Gastroesophageal sphincter (tissue), 3 donors: ENCODE measurements around the gene REEP6.

Source experiments
- POLR2AphosphoS5 ChIP-seq: sonication (generic); formaldehyde crosslinking; IDR thresholded peaks from one replicate; pipeline ENCODE4 v1.6.1; 2017; ENCODE audit warnings: antibody characterized with exemption
- TF ChIP-seq, protein P1 (sequence below), 4 experiments: fragments of 200-600 bp in 2 of 4; fragments of 450-650 bp in 2 of 4; sonication (generic) in 1 of 4; IDR thresholded peaks; one replicate each; pipeline ENCODE4 v1.5.1; 2017 to 2019; ENCODE audit warnings: antibody characterized with exemption in 4 of 4, mild to moderate bottlenecking in 2 of 4, moderate library complexity in 2 of 4

DNA sequence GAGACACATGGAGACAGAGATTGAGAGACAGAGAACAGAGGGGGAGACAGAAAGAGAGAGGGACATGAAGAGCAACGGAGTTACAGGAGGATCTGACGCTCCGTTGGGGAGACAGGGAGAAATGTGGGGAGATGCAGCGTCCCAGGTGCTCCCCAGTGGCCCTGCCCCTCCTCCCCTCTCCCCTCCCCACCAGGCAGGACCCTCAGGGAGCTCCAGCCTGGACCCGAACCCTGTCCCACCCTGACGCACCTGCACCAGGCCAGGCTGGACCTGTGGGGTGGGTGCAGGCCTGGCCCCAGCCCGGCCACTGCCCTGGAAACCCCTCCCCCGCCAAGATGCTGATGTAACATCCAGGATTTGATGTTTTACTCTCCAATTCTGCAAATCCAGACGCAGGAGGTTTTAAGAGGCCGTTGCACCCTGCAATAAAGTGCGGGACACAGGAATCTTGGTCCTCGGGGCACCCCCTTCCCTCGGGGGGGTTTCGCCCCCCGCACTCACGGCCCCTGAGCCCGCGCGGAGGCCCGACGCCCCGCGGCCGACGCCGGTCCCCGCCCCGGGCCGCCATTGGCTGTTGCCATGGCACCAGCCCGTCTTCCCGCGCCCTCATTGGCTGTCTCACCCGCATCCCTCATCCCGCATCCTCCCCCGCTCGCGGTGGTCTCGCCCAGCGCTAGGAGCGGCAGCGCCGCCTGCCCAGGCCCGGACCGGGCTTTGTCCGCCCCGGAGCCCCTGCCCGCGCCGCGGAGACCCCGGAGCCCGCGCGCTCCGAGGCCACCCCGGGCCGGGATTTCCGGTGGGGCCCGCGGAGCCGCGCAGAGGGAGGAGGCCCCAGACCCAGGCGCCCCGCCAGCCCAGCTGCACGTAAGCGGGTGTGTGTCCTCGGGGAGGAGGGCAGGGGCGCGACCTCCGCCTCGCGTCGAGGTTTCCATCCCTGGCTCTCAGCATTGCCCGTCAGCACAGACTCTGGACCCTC is 41.2 kb upstream of the REEP6 start, which contains the start of gene APC2:
- TF ChIP-seq, protein P1, sequence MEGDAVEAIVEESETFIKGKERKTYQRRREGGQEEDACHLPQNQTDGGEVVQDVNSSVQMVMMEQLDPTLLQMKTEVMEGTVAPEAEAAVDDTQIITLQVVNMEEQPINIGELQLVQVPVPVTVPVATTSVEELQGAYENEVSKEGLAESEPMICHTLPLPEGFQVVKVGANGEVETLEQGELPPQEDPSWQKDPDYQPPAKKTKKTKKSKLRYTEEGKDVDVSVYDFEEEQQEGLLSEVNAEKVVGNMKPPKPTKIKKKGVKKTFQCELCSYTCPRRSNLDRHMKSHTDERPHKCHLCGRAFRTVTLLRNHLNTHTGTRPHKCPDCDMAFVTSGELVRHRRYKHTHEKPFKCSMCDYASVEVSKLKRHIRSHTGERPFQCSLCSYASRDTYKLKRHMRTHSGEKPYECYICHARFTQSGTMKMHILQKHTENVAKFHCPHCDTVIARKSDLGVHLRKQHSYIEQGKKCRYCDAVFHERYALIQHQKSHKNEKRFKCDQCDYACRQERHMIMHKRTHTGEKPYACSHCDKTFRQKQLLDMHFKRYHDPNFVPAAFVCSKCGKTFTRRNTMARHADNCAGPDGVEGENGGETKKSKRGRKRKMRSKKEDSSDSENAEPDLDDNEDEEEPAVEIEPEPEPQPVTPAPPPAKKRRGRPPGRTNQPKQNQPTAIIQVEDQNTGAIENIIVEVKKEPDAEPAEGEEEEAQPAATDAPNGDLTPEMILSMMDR (IDR thresholded peaks at IDR 0.05): no peak
- no peak for TF ChIP-seq POLR2AphosphoS5
